Esophagus muscularis mucosa (tissue), 4 donors: ENCODE results near the gene LRMDA.

Experiments used
- EP300 ChIP-seq: sonication (generic); formaldehyde crosslinking; IDR thresholded peaks from one replicate; pipeline ENCODE4 v1.6.1; 2017; ENCODE audit warnings: antibody characterized with exemption
- POLR2A ChIP-seq: fragments of 450-650 bp; IDR thresholded peaks from one replicate; pipeline ENCODE4 v1.6.1; 2017; ENCODE audit warnings: antibody characterized with exemption, moderate library complexity, mild to moderate bottlenecking, low read depth
- POLR2AphosphoS5 ChIP-seq, 2 donors: sonication (generic); formaldehyde crosslinking; IDR thresholded peaks; one replicate each; pipeline ENCODE4 v1.6.1; 2017; ENCODE audit warnings: antibody characterized with exemption in 2 of 2
- TF ChIP-seq, protein P1 (sequence below), 3 experiments: fragments of 200-600 bp in 2 of 3; fragments of 450-650 bp in 1 of 3; sonication (generic) in 2 of 3; IDR thresholded peaks; one replicate each; pipeline ENCODE4 v1.5.1; 2017 to 2019; ENCODE audit warnings: antibody characterized with exemption in 3 of 3, mild to moderate bottlenecking in 2 of 3, moderate library complexity in 1 of 3

DNA sequence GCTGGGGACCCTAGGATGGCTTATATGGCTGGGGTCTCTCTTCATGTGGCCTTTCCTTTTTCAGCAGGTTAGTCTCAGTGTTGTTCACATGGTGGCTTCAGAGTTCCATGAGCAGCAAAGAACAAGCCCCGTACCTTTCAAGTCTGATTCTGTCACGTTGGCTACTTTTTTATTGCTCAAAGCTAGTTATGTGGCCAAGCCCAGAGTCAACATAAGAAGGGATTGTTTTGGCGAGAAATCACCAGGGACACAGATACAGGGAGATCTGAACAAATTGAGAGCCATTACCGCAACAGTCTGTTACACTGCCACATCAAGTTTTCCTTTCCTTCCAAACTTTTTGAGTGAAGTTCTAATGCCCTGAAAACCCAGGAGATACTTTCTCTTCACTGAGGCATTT is 770.5 kb downstream of the LRMDA start:
- TF ChIP-seq, protein P1, sequence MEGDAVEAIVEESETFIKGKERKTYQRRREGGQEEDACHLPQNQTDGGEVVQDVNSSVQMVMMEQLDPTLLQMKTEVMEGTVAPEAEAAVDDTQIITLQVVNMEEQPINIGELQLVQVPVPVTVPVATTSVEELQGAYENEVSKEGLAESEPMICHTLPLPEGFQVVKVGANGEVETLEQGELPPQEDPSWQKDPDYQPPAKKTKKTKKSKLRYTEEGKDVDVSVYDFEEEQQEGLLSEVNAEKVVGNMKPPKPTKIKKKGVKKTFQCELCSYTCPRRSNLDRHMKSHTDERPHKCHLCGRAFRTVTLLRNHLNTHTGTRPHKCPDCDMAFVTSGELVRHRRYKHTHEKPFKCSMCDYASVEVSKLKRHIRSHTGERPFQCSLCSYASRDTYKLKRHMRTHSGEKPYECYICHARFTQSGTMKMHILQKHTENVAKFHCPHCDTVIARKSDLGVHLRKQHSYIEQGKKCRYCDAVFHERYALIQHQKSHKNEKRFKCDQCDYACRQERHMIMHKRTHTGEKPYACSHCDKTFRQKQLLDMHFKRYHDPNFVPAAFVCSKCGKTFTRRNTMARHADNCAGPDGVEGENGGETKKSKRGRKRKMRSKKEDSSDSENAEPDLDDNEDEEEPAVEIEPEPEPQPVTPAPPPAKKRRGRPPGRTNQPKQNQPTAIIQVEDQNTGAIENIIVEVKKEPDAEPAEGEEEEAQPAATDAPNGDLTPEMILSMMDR (IDR thresholded peaks at IDR 0.05): no peak
- no peak for TF ChIP-seq POLR2A
- no peak for TF ChIP-seq POLR2AphosphoS5 (IDR thresholded peaks at IDR 0.05)
- no peak for TF ChIP-seq EP300
